GM21825 (cell line): ENCODE results near the gene TOM1.

ENCODE experiments used
- ATAC-seq: cut with Tn5 transposase; IDR thresholded peaks from one replicate; pipeline ENCODE4 v1.9.1; 2021; ENCODE audit warnings: mild to moderate bottlenecking, moderate library complexity; ENCODE audit not compliant: unreplicated experiment

The TOM1 gene

DNA sequence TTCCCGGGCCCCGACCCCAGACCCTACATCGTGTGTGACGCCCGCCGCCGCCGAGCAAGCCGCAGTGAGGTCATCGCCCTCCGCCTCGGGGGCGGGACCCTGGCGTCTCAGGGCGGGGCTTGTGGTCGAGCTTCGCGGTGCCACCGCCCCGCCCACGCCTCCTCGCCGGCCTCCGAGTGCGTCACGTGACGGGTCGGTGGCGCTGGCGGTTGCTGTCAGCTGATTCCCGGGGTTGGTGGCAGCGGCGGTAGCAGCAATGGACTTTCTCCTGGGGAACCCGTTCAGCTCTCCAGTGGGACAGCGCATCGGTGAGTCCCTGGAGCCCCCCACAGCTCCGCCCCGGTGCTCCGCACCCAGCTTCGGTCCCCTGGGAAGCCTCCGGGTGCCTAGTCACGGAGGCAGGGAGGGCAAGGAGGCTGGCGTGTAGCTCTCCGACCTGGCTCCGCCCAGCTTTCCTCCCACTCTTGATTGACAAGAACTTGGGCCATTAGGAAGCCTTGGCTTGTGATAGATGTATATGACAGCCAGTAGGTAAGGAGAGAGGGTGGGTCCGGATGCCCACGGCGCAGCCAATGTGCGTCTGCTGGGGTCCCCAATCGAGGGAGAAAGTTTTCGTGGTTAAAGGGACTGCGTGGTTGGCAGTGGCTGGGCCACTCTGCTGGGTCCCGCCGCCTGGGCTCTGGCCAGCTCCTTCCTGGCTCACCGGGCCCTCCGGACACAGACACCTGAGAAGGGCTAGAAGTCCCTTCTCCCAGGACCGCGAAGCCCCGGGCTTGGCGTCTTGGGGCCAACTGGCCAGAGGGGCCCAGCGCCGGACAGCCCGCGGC, at the start of gene TOM1:
Gene TOM1, plus strand, starts transcription at position 222 of the 827 bp plus-strand sequence. Its CDS starts 35 bp downstream, at position 257.
- peak; percentile 86 for ATAC-seq

DNA sequence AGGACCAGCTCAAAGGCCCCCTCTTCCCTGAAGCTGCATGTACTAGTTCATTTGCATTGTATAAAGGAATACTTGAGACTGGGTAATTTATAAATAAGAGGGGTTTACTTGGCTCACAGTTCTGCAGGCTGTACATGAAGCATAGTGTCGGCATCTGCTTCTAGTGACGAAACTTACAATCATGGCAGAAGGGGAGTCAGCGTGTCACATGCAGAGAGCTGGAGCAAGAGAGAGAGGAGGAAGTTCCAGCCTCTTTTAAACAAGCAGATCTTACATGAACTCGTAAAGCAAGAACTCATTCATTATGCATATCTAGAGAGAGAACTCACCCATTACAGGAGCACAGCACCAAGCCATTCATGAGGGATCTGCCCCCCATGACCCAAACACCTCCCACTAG, 49.5 kb upstream of the TOM1 start:
- no peak for ATAC-seq

DNA sequence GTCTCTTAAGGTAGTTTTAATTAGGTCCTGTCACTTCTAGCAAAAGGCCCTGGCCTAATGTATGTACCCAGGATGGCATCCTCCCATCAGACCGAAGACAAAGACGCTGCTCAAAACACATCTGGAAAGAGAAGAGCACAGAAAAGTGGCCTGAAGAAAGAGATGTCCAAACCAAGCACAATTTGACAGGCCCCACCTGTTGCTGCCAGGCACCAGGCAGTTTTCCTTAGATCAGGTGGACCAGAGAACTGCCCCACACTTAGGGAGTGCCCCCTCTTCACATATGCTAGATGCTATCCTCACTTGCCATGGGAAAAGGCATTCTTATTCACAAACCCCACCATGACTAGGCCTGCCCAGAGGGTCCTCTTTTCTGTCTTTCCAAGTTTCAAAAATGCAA, 45.7 kb upstream of the TOM1 start:
- ATAC-seq = no peak

DNA sequence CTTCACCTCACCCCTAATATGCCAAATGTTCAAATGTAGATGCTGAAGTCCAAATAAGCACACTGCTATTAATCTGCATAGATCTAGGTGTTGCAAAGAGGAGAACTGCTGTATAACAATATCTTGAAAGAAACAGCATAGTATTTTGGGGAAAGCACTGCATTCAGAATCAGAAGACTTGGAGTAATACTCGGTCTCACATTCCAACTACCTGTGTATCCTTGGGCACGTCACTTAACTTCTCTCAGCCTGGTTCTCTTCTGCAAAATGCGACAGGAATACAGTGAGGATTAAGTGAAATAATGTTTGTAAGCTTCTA, 42.7 kb upstream of the TOM1 start:
- ATAC-seq = peak; percentile 25

DNA sequence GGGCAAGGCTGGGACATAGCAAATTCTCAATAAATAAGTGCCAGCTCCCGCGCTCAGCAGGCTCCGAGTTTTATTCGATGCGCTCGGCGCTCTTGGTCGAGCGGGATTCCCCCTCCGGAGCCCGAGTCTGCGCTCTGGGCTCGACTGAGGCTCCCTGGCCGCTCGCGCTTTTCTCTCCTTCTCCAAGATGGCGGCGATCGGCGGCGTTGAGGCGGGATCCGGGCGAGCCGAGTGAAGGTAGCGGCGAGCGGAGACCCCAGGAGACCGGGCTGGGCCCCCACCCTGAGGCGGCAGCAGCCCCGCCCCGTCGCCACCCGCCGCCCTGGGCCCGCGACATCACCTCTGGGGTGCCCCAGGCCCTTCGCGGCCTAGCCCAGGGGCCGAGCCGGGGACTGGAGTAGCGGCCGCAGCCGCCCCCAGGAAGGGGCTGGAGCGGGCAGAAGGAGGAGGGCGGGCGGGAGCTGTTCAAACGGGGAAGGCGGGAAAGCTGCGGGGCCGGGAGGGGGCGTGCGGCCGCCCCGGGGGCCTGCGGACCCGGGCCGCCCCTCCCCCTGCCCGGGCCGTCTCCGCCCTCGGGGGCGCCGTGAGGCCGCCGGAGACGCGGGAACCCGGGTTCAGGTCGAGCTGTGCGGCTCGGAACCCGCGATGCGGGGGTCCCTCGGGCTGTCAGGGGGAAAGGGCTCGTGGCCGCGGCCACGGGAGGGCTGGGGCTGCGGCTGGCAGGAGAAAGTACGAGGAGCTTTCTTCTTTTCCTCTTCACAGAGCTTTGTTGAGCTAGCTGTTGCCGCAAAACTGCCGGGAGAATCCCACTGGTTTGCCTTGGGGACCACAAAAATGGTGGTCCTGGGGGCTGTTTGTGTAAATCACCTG, 42.1 kb upstream of the TOM1 start, which contains the start of gene HMGXB4:
Gene HMGXB4, plus strand, starts transcription at position 173 of the 870 bp plus-strand sequence. CDS start 4,898 bp downstream, outside the sequence.
- ATAC-seq = peak; percentile 89

DNA sequence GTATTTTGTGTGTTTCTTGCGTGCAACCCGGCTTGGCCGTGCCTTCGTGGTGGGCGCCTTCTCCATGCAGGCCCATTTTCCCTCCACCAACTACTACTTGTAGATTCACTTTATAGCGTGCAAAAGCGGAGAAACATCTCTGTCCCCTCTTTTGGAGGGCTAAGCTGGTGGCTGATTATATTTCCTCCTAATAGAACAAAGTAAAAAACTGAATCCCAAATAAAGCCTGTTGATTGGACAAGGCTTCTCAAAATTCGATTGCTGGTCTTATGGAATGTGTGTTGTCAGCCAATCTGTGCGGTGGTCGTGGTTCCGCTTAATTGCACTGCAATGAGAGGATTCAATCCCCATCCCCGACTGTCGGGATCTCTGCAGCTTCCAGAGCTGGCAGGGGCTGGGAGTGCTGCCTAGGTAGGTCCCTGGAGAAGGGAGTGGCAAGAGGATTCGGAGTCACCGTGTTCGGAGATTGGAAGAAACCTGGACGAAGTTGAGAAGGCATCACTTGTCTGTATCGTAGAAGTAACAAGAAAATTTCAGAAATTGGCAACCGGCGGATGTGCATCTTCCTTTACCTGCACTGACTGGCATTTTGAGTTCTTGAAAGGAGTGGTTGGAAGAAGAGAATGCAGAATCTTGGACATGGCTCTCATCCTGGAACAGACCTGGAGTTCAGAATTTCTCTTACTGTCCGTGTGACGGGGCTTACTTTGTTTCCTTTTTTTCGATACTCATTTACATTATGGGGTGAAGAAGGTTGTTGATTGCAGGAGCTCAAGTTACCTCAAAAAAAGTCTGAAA, 41.3 kb upstream of the TOM1 start:
- no peak for ATAC-seq

- ATAC-seq = no peak
These were observed 34.7 kb upstream of the TOM1 start for GRCh38 chr22:35264986-35265385.

- ATAC-seq = no peak
These were observed 33.4 kb upstream of the TOM1 start for GRCh38 chr22:35266277-35266676.

DNA sequence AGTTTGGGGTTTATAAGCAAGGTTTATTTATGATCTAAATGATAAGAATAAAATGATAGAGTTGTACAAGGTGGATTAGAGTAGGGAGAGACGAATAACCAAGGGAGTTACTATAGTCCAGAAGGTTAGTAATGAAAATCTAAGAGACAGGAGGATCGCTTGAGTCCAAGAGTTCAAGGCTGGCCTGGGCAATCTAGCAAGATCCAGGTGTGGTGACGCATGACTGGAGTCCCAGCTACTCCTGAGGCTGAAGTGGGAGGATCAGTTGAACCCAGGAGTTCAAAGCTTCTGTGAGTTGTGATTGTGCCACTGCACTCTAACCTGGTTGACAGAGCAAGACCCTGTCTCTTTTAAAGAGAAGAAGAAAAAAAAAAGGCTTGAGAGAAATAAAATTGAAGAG, 30.1 kb upstream of the TOM1 start:
- no peak for ATAC-seq

- no peak for ATAC-seq
These were observed 25.4 kb upstream of the TOM1 start for GRCh38 chr22:35274154-35274871.

GRCh38 chr22:35275580-35275979, 24.1 kb upstream of the TOM1 start:
- ATAC-seq = no peak

DNA sequence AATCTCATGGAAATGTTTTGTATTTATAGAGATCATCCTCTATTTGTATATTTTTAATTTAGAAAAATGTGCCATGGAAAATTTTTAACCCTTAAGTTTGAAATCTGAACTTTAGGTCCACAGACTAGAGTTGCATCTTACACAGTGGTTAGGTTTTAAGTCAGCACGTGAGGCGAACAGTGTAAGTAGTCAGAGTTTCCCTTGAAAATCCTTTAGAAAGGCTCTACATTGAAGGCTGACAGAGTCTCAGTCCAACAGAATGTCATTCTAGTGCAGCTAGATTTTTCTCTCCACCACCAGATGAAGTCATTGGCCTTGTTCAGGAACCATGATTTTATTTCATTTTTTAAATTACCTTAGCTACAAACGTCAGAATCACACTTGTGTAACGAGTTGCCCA, 23.7 kb upstream of the TOM1 start:
- no peak for ATAC-seq

- ATAC-seq = no peak
These were observed 11.6 kb upstream of the TOM1 start for GRCh38 chr22:35288116-35288515.

GRCh38 chr22:35292786-35293185, 6.9 kb upstream of the TOM1 start:
- no peak for ATAC-seq

DNA sequence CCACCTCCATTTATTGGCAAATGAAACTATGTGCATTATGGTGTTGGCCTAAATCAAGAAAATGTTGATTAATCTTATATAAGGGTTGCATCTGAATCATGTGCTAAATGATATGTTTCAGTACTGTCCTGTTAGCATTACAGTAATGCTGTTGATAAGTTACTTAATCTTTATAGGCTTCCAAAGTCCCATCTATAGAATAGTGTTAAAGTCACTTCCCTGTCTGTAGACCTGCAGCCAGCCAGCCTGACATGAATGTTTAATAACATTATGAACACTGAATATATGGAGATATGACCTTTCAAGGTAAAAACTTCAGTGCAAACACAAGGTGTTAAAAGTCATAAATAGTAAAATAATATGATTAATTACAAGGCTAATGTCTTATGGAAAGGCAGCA, 3.6 kb upstream of the TOM1 start:
- ATAC-seq = no peak

GRCh38 chr22:35299217-35299672, 449 bp upstream of the TOM1 start:
- no peak for ATAC-seq

- no peak for ATAC-seq
These were observed 1.7 kb downstream of the TOM1 start for GRCh38 chr22:35301372-35301874.

- ATAC-seq = no peak
These were observed 3.4 kb downstream of the TOM1 start for GRCh38 chr22:35303029-35303624.

- ATAC-seq = no peak
These were observed 5.9 kb downstream of the TOM1 start for GRCh38 chr22:35305525-35306070.
